ENCODE data around the gene RALGPS1.

- no peak for TF ChIP-seq HMGXB4 (CRISPR knock-in tag; IDR thresholded peaks at IDR 0.05)
- no peak for TF ChIP-seq CTCF (IDR thresholded peaks at IDR 0.05)
- TF ChIP-seq ATF3 (CRISPR knock-in tag; conservative IDR thresholded peaks at IDR 0.05): no peak
- TF ChIP-seq MAX (CRISPR knock-in tag; IDR thresholded peaks at IDR 0.05): no peak
These were observed 262.0 kb downstream of the RALGPS1 start for GRCh38 chr9:127176631-127177030.
